GM23338 (cell line): ENCODE results near the gene HDAC1. TPM values are rescaled to one million over a fixed set of nuclear protein-coding genes. Genes with fewer than 3 reads are reported as not detected.

Source experiments
- ATAC-seq: fragments of 200-7000 bp; cut with Tn5 transposase; 3 replicates; pipeline ENCODE4 v1.9.1; 2020
- DNase-seq: peaks from one replicate; pipeline ENCODE4 v3.0.0-alpha.2; 2015; ENCODE audit warnings: low spot score
- H2AFZ ChIP-seq: fragments of 200-600 bp; sonication (generic); 2 replicates; pipeline ENCODE4 v1.8.0; 2016; ENCODE audit warnings: antibody characterized with exemption, mild to moderate bottlenecking, moderate library complexity
- H3F3A ChIP-seq: fragments of 200-600 bp; sonication (generic); replicated peaks from 2 replicates; pipeline ENCODE4 v1.8.0; 2017; ENCODE audit warnings: antibody characterized with exemption, mixed run types, low read depth
- H3K27ac ChIP-seq: fragments of 200-600 bp; sonication (generic); 2 replicates; pipeline ENCODE4 v1.6.1; 2016; ENCODE audit warnings: low read depth
- H3K27me3 ChIP-seq: fragments of 200-600 bp; sonication (generic); 2 replicates; pipeline ENCODE4 v1.8.0; 2016; ENCODE audit warnings: mild to moderate bottlenecking, mixed run types, moderate library complexity; ENCODE audit not compliant: insufficient read depth
- H3K36me3 ChIP-seq: fragments of 200-600 bp; sonication (generic); 2 replicates; pipeline ENCODE4 v1.8.0; 2016; ENCODE audit warnings: mild to moderate bottlenecking; ENCODE audit not compliant: insufficient read depth
- H3K4me1 ChIP-seq: fragments of 200-600 bp; sonication (generic); 2 replicates; pipeline ENCODE4 v1.8.0; 2016; ENCODE audit warnings: mild to moderate bottlenecking, moderate library complexity; ENCODE audit not compliant: insufficient read depth
- H3K4me2 ChIP-seq: fragments of 200-600 bp; sonication (generic); 2 replicates; pipeline ENCODE4 v1.7.1; 2017; ENCODE audit warnings: mixed run types
- H3K4me3 ChIP-seq: fragments of 200-600 bp; sonication (generic); 2 replicates; pipeline ENCODE4 v1.6.1; 2016; ENCODE audit warnings: mixed run types
- H3K79me2 ChIP-seq: fragments of 200-600 bp; sonication (generic); replicated peaks from 2 replicates; pipeline ENCODE4 v1.8.0; 2017; ENCODE audit warnings: mild to moderate bottlenecking; ENCODE audit not compliant: insufficient read depth
- H3K9me2 ChIP-seq: fragments of 200-600 bp; sonication (generic); 2 replicates; pipeline ENCODE4 v1.8.0; 2017; ENCODE audit not compliant: insufficient read depth
- H4K20me1 ChIP-seq: fragments of 200-600 bp; sonication (generic); replicated peaks from 2 replicates; pipeline ENCODE4 v1.8.0; 2017; ENCODE audit warnings: mild to moderate bottlenecking; ENCODE audit not compliant: insufficient read depth
- H3K27ac Mint-ChIP-seq: 2 replicates; pipeline ENCODE4 v1.8.0; 2020; ENCODE audit warnings: inconsistent platforms, mild to moderate bottlenecking, moderate library complexity, mixed read lengths
- H3K27me3 Mint-ChIP-seq: 3 replicates; pipeline ENCODE4 v1.8.0; 2022; ENCODE audit warnings: low read depth, mild to moderate bottlenecking, moderate library complexity, mixed read lengths, inconsistent platforms; ENCODE audit not compliant: insufficient read depth, poor library complexity
- H3K36me3 Mint-ChIP-seq: 3 replicates; pipeline ENCODE4 v1.8.0; 2021; ENCODE audit warnings: low read depth, mild to moderate bottlenecking, inconsistent platforms, moderate library complexity, mixed read lengths
- H3K4me1 Mint-ChIP-seq: 3 replicates; pipeline ENCODE4 v1.8.0; 2020; ENCODE audit warnings: mild to moderate bottlenecking, inconsistent platforms, mixed read lengths
- H3K4me3 Mint-ChIP-seq: 3 replicates; pipeline ENCODE4 v1.8.0; 2021; ENCODE audit warnings: moderate library complexity, mild to moderate bottlenecking, inconsistent platforms, mixed read lengths
- H3K9me3 Mint-ChIP-seq: 3 replicates; pipeline ENCODE4 v1.8.0; 2020; ENCODE audit warnings: moderate library complexity, mild to moderate bottlenecking, inconsistent platforms, mixed read lengths
- CREB1 ChIP-seq: fragments of 250-450 bp; sonication (Bioruptor Pico); IDR thresholded peaks from 2 replicates; pipeline ENCODE4 v1.5.0; 2020; ENCODE audit warnings: low read depth, mild to moderate bottlenecking, moderate library complexity
- CTCF ChIP-seq, 2 experiments: fragments of 200-600 bp in 1 of 2; sonication (generic) in 1 of 2; conservative IDR thresholded peaks; 2 replicates each; pipeline versions ENCODE4 v1.5.1 to v1.6.1; 2016 to 2017; ENCODE audit warnings: antibody characterized with exemption in 2 of 2, low read depth in 2 of 2, mild to moderate bottlenecking in 2 of 2, moderate library complexity in 1 of 2
- ETS1 ChIP-seq: IDR thresholded peaks from 2 replicates; pipeline ENCODE4 v1.6.1; 2016; ENCODE audit warnings: antibody characterized with exemption
- EZH2 ChIP-seq: fragments of 200-600 bp; sonication (generic); IDR thresholded peaks from one replicate; pipeline ENCODE4 v1.8.0; 2017; ENCODE audit warnings: antibody characterized with exemption, mild to moderate bottlenecking, low read depth; ENCODE audit not compliant: unreplicated experiment
- EZH2phosphoT487 ChIP-seq: fragments of 200-600 bp; sonication (generic); IDR thresholded peaks from one replicate; pipeline ENCODE4 v1.8.1; 2018; ENCODE audit warnings: antibody characterized with exemption; ENCODE audit not compliant: unreplicated experiment
- JUNB ChIP-seq: IDR thresholded peaks from one replicate; pipeline ENCODE4 v1.6.1; 2016; ENCODE audit warnings: antibody characterized with exemption; ENCODE audit not compliant: unreplicated experiment
- NANOG ChIP-seq: IDR thresholded peaks from 2 replicates; pipeline ENCODE4 v1.6.1; 2016; ENCODE audit warnings: antibody characterized with exemption, borderline replicate concordance
- POLR2AphosphoS5 ChIP-seq: IDR thresholded peaks from 2 replicates; pipeline ENCODE4 v1.6.1; 2016; ENCODE audit warnings: antibody characterized with exemption, low read depth
- REST ChIP-seq: IDR thresholded peaks from one replicate; pipeline ENCODE4 v1.6.1; 2018; ENCODE audit warnings: antibody characterized with exemption; ENCODE audit not compliant: unreplicated experiment
- STAT1 ChIP-seq: IDR thresholded peaks from one replicate; pipeline ENCODE4 v1.6.1; 2016; ENCODE audit warnings: antibody characterized with exemption; ENCODE audit not compliant: unreplicated experiment
- ZNF114 ChIP-seq: fragments of 250-450 bp; sonication (Bioruptor Pico); IDR thresholded peaks from 2 replicates; pipeline ENCODE4 v1.5.0; 2020; ENCODE audit warnings: mild to moderate bottlenecking, moderate library complexity
- ZNF331 ChIP-seq: fragments of 250-450 bp; sonication (Bioruptor Pico); IDR thresholded peaks from 2 replicates; pipeline ENCODE4 v1.5.0; 2020; ENCODE audit warnings: low read depth, mild to moderate bottlenecking, moderate library complexity
- ZNF462 ChIP-seq: fragments of 250-450 bp; sonication (Bioruptor Pico); IDR thresholded peaks from 2 replicates; pipeline ENCODE4 v1.5.0; 2020; ENCODE audit warnings: mild to moderate bottlenecking, moderate library complexity
- polyA plus RNA-seq: library from polyadenylated mRNA; unstranded; fragments of >200 nt; fragmentation: Nextera tagmentation; extraction: Ambion mirVana; gene quantifications from 2 replicates; pipeline ENCODE4 v1.2.1, GENCODE V29; 2016
- total RNA-seq: library from RNA; depleted of rRNA; stranded (reverse); fragments of >200 nt; shearing (Covaris generic); gene quantifications from 2 replicates; pipeline ENCODE4 v1.2.3, GENCODE V29; 2014

HDAC1 gene
- total and polyA plus RNA-seq, 2 experiments from 2014 or later: 82.6 to 104 TPM

GRCh38 chr1:32342704-32343103 is 50.8 kb downstream of the HDAC1 start (continued):
- no peak for TF ChIP-seq ZNF462

GRCh38 chr1:32345289-32345827 is 53.5 kb downstream of the HDAC1 start:
- Histone ChIP-seq H3K9me2 (peaks cover 5% of the 10 kb centered on the region; the same call in 1 of the 2 replicates), H3K4me2 (no peak overlapping the region), H3K27me3 (peaks cover 10% of the 10 kb centered on the region), H3K4me1 (no peaks in the 10 kb centered on the region), H4K20me1 (no peaks in the 10 kb centered on the region), H2AFZ (no peak overlapping the region), H3K36me3 (no peaks in the 10 kb centered on the region), H3K4me3 (no peak overlapping the region), H3K79me2 (no peaks in the 10 kb centered on the region), H3F3A (peaks cover 2% of the 10 kb centered on the region; the same call in 1 of the 2 replicates), H3K27ac (no peak overlapping the region)
- peaks cover 5% of the 10 kb centered on the region; the same call in 2 of the 3 replicates for H3K4me1 Mint-ChIP-seq
- H3K27ac Mint-ChIP-seq: no peak overlapping the region
- peaks cover 23% of the 10 kb centered on the region for H3K27me3 Mint-ChIP-seq
- no peak overlapping the region for H3K4me3 Mint-ChIP-seq
- TF ChIP-seq NANOG (no peak), CTCF (conservative IDR thresholded peaks at IDR 0.05; ENCODE audit: low read depth in 2 of 2) (no peak), REST (no peak), ZNF331 (CRISPR knock-in tag) (no peak), STAT1 (no peak), ZNF114 (CRISPR knock-in tag) (no peak), EZH2 (no peak), JUNB (no peak), ETS1 (no peak), EZH2phosphoT487 (no peak), CREB1 (no peak), POLR2AphosphoS5 (no peak)
- ATAC-seq: no peak
- peaks cover 1% of the 10 kb centered on the region for H3K36me3 Mint-ChIP-seq
- H3K9me3 Mint-ChIP-seq: peaks cover 10% of the 10 kb centered on the region
- no peak for DNase-seq
